ENCODE results near the gene FBH1.
"Not testable (repeated sequence)": the region's sequence is repeated elsewhere in the genome, so short reads cannot be mapped to it uniquely, and the experiment has no call there.

FBH1 gene

DNA sequence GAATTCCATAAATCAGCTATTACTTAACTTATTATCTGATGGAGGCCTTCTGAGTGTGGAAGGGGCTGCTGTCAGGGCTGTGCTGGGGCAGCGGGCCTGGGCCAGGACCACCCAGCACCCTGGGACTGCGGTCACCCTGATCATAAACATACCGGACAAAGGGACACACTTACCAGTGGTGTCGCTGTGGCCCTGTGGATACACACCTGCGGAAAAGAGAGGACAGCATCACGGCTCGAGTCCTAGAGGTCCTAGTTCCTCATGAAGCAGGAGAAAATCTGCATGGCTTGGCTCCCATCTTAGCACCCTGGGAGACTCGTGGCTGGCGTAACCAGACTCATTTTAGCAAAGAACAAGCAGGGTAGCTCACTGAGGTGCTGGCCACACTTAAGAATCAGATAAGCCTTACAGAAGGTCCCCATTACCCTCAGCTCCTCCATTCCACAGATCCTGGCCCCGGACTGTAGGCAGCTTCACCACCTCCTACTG, 69.6 kb downstream of the FBH1 start:
- DNase-seq (ENCODE audit: low read depth), result no peak

DNA sequence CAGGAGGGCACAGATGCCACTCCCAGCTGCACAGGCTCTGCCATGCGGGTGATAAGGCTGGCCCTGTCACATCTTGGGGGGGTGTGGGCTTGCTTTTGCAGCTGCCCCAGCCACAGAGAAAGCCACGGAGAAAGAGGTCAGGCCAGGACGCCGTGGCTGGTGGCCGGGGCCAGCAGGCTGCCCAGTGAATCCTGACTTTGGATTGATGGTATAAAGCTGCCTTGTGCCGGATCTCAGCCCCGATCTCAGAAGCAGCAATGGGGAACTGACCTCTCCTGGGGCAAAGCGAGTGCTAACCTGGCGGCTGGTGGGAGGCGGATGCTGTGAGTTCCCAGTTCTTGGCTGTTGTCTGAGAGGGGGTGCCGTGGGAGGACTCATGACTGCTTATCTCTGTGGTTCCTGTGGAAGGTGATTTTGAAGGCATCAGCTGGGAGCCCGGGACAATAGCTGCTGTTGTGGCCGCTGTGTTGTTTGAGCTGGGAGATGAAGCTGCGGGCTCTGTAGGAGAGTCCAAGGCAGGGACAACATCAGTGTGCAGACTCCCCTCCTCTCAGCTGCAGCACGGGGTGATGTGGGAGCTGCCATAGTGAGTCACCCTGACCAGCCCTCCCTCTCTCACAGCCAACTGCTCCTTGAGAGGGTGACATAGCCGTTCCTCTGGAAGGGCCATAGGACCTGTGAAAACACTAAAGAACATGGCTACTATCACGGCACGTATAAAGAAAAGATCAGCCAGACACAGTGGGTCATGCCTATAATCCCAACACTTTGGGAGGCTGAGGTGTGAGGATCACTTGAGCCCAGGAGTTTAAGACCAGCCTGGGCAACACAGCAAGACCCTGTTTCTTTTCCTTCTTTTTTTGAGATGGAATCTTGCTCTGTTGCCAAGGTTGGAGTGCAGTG, 70.3 kb downstream of the FBH1 start:
- no peak for DNase-seq (ENCODE audit: low read depth)

DNA sequence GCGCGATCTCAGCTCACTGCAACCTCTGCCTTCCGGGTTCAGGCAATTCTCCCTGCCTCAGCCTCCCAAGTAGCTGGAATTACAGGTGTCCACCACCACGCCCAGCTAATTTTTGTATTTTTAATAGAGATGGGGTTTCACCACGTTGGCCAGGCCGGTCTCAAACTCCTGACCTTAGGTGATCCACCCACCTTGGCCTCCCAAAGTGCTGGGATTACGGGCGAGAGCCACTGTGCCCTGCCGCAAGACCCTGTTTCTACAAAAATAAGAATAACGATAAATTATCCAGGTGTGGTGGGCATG, 70.9 kb downstream of the FBH1 start:
- not testable (repeated sequence) for DNase-seq (ENCODE audit: low read depth)

GRCh38 chr10:5961405-5962100, 71.5 kb downstream of the FBH1 start:
- DNase-seq (ENCODE audit: low read depth), result no peak

GRCh38 chr10:5962358-5962940, 72.4 kb downstream of the FBH1 start:
- not testable (repeated sequence) for DNase-seq (ENCODE audit: low read depth)

DNA sequence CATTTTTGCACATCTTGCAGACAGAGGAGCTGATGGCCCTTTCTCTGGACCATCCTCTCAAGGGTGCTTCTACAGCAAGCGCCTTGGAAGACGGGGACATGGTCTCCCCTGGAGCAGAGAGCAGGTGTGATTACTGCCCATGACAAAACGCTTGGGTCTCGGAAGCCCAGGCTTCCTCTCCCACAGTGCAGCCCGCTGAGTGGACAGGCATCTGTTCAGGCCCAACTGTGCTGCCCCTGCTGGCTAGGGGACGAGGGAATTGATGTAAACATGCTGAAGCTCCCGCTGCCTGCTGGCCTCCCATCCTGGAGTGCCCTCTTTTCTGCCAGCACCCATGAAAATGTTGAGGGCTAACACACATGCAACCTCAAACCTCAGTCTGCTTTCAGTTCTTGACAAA, 73.0 kb downstream of the FBH1 start:
- DNase-seq (ENCODE audit: low read depth), result no peak

DNA sequence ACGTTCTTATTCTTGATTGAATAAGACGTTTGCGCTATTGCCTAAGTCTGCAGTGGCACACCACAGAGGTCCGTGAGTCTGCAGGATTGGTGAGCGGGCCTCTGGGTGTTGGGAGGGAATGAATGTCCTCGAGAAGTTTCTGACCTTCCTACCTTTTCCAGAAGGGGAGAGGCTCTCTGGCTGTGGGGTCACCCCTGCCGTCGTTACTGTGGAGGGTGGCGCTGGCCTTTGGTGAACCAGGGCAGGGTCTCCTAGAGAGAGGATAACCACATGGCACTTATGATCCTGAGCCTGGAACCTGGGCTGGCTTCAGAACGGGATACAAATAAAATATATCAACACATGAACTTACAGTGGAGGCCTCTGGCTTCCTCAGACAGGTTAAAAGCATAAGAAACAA, 73.5 kb downstream of the FBH1 start:
- no peak for DNase-seq (ENCODE audit: low read depth)

DNA sequence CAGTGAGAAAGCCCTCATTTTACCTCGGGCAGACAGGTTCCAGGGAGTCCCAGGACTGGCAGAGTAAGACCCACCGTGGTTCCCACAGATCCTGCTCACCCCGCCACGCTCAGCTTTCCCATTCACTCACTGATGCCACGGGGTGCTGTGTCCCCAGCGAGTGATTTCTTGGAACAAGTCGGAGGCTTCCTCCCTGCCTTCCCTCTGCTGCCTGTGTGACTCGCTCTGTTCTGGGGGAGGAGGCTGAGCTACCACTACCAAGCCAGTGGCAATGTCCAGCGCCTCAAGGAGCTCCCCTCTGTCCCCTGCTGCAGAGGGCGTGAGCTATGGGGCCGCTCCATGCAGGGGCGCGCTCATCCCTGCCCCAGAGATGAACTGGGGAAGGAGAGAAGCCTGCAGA, 74.7 kb downstream of the FBH1 start:
- DNase-seq (ENCODE audit: low read depth), result no peak

DNA sequence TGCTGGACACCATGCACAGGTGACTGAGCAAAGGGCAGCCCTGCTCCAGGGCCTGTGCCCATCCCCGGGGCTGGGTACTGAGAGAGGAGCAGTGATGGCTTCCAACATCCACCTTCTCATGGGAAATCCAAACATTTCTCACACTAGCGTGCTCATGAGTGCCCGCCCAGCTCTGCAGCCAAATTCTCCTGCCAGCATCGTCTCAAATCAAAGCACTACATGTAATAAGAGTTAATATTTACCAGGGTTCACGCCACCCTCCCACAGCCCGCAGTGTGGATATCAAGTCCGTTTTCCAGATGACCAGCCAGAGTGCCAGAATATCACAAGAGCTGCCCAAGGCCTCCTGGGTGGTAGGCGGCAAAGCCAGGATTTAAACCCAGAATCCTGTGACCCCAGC, 75.2 kb downstream of the FBH1 start:
- no peak for DNase-seq (ENCODE audit: low read depth)

DNA sequence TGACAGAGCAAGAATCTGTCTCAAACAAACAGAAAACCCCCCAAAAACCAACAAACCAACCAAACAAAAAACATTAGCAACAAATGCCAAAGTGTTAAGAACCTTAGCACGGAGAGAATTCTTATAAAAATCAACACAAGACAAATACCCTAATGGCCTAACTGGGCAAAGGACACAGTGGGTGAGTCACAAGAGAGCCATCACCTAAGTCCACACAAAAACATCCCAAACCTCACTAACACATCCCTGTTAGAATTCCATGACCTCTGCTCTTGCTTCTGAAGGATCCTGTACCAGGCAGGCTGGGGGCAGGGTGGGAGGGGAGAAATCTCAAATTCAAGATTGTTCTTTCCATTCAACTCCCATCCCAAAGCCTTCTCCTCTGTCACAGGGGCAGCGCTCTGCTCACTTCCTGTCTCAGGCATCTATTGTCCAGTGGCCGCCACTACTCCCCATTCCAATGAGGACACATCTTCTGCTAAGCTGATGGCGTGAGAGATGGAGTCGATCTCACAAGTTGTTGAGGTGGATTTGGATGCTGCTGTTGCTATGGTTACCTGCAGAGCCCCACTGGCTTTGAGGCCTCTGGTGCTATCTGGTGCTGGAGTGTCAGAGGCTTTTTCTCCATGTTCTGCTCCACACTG, 78.1 kb downstream of the FBH1 start:
- DNase-seq (ENCODE audit: low read depth), result no peak

GRCh38 chr10:5968681-5969453, 78.8 kb downstream of the FBH1 start:
- no peak for DNase-seq (ENCODE audit: low read depth)

DNA sequence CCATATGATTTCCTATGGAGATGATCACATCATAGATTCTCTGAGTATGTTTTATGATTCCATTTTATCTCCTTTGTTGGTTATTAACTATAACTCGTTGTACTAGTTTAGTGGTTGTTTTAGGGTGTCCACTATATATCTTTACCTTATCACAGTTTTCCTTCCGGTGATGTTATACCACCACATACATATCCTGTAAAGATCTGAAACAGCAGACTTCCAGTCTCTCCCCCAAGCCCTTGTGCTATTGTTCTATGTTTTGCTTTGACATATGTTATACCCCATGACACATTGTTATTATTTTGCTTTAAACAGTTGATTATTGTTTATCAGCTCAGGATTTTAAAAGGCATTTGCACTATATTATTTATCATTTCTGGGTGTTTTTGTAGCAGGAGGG, 80.0 kb downstream of the FBH1 start:
- DNase-seq (ENCODE audit: low read depth), result no peak

DNA sequence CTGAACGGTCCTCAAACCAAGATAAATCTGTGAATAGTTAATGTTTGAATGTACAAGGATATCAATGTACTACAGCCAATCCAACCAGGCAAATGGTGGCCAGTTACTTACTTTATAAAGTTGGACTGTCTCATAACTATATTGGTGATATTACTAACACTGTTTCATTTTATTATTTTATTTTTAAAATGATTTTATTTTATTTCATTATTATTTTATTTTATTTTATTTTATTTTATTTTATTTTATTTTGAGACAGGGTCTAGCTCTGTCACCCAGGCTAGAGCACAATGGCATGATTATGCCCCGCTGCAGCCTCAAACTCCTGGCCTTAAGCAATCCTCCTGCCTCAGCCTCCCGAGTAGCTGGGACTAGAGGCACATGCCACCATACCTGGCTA, 80.5 kb downstream of the FBH1 start:
- no peak for DNase-seq (ENCODE audit: low read depth)

DNA sequence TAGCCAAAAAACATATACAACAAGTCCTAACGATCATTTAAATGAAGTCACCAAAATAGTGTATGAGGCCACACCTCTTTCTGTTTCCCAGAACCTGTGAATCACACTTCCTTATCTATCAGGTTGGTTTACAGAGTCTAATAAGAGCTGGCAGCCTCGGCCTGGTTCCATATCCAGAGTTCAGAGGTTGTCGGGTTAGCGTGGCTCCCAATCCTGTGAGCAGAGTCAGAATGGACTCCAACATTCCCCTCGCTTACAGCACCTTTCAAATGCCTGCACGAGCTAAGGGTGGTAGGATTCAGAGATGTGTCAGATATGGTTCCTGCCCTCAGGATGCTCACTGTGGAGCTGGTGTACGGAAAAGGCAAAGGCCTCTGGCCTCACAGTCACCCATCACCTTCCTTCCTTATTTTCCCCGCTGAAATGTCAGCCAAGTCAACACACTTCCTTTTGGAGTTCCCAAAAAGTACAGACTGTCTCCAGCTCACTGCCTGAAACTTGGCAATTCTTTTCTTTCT, 81.3 kb downstream of the FBH1 start:
- no peak for DNase-seq (ENCODE audit: low read depth)

GRCh38 chr10:5971886-5972285, 81.8 kb downstream of the FBH1 start:
- no peak for DNase-seq (ENCODE audit: low read depth)

GRCh38 chr10:5973069-5973468, 83.0 kb downstream of the FBH1 start:
- DNase-seq (ENCODE audit: low read depth), result no peak

GRCh38 chr10:5975641-5976473, 85.8 kb downstream of the FBH1 start:
- no peak for DNase-seq (ENCODE audit: low read depth)

- DNase-seq (ENCODE audit: low read depth), result no peak
These were observed 86.7 kb downstream of the FBH1 start for GRCh38 chr10:5976512-5977470.

GRCh38 chr10:5977471-5978229, 87.6 kb downstream of the FBH1 start, which contains the start of gene IL15RA:
Gene IL15RA, minus strand, starts transcription at chr10:5977543. Its CDS starts 51 bp downstream, at chr10:5977492.
- no peak for DNase-seq (ENCODE audit: low read depth)
